Measurements from ENCODE around the gene BMS1. TPM values are rescaled to one million over a fixed set of nuclear protein-coding genes. Genes with fewer than 3 reads are reported as not detected.

BMS1 gene
- total RNA-seq, 1 donor = 21.2 TPM

DNA sequence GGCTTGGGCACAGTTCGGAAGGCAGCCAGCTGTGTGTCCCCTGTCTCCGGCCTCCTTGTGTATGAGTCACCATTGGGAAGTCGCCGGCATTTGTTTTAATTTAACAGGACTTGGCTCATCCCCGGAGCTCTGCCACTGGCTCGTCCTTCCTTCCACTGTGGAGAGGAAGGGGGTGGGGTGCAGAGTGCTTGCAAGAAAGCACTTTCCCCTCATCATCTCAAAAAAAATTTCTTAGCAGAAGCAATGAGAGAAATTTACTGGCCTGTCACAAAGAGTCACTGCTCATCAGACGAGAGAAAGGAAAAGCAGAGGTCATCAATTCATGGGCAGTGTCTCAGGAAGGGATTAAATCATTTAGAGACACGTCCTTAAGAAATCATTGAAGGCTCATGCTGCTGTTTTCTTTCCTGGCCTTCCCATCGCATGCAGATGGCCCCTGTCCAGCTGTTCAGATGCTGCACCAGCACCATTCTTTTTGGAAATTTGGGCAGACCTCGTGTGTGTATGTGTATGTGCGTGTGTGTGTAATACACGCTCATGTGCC lies 93.3 kb downstream of the BMS1 start:
- peak; percentile 21 for DNase-seq (ENCODE audit: low read depth)
- TF ChIP-seq, protein P1, sequence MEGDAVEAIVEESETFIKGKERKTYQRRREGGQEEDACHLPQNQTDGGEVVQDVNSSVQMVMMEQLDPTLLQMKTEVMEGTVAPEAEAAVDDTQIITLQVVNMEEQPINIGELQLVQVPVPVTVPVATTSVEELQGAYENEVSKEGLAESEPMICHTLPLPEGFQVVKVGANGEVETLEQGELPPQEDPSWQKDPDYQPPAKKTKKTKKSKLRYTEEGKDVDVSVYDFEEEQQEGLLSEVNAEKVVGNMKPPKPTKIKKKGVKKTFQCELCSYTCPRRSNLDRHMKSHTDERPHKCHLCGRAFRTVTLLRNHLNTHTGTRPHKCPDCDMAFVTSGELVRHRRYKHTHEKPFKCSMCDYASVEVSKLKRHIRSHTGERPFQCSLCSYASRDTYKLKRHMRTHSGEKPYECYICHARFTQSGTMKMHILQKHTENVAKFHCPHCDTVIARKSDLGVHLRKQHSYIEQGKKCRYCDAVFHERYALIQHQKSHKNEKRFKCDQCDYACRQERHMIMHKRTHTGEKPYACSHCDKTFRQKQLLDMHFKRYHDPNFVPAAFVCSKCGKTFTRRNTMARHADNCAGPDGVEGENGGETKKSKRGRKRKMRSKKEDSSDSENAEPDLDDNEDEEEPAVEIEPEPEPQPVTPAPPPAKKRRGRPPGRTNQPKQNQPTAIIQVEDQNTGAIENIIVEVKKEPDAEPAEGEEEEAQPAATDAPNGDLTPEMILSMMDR (IDR thresholded peaks at IDR 0.05; ENCODE audit: insufficient read depth, low read depth, low read length) = no peak
- no peak overlapping the region for H3K4me3 ChIP-seq (ENCODE audit: low read depth, low read length)

DNA sequence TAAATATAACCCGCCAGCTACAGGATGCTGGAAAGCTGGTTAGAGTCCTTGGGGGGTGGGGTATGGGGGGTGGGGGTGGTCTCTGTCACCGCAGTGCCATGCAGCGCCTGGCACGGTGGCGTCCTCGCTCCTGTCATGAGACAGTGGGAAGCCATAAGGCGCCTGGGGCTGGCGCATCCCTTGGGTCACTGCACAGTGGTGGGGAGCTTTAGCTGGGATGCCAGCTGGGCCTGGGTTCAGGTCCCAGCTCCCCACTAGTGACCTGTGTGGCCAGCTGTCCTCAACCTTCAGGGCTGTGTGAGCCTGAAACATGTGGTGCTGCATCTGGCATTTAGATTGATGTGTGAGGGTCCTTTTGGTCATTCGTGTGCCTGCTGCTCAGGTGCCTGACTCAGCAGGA lies 93.9 kb downstream of the BMS1 start:
- no peak overlapping the region for H3K4me3 ChIP-seq (ENCODE audit: low read depth, low read length)
- DNase-seq (ENCODE audit: low read depth) = no peak
- TF ChIP-seq, protein P1 (IDR thresholded peaks at IDR 0.05; ENCODE audit: insufficient read depth, low read depth, low read length) = no peak

DNA sequence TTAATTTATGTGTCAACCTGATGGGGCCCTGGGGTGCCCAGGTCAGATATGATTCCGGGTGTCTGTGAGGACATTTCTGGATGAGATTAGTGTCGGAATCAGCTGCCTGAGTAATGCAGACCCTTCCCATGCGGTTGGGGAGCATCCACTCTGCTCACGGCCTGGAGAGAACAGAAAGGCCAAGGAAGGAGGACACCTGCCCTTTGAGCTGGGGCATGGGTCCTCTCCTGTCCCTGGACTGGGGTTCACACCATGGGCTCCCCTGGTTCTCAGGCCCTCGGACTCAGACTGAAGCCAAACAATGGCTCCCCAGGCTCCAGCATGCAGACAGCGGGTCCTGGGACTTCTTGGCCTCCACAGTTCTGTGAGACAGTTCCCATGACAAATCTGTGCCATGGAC lies 94.3 kb downstream of the BMS1 start:
- no peak for DNase-seq (ENCODE audit: low read depth)
- TF ChIP-seq, protein P1 (IDR thresholded peaks at IDR 0.05; ENCODE audit: insufficient read depth, low read depth, low read length) = no peak
- no peak overlapping the region for H3K4me3 ChIP-seq (ENCODE audit: low read depth, low read length)

DNA sequence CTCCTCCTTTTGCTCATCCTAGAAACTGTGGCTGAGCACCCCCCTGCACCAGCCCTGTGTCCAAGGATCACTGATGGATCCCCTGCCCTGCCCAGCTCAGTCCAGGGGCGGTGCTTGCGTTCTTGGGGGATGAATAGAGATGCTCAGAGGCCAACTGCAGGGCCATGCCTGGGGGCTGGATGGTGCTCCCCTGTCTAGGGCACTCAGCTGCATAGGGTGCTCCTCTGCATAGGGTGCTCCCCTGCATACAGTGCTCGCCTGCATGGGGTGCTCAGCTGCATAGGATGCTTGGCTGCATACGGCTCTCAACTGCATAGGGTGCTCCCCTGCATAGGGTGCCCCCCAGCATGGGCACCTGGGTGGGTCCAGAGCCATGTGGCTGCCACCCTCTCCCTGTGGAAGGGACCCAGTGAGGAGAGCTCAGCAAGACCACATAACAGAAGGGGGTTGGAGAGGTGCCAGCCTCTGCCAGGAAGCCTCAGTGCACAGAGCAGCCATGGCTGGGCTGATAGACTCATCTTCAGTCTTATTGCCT lies 95.0 kb downstream of the BMS1 start:
- TF ChIP-seq, protein P1 (IDR thresholded peaks at IDR 0.05; ENCODE audit: insufficient read depth, low read depth, low read length) = no peak
- no peak for DNase-seq (ENCODE audit: low read depth)
- no peak overlapping the region for H3K4me3 ChIP-seq (ENCODE audit: low read depth, low read length)

DNA sequence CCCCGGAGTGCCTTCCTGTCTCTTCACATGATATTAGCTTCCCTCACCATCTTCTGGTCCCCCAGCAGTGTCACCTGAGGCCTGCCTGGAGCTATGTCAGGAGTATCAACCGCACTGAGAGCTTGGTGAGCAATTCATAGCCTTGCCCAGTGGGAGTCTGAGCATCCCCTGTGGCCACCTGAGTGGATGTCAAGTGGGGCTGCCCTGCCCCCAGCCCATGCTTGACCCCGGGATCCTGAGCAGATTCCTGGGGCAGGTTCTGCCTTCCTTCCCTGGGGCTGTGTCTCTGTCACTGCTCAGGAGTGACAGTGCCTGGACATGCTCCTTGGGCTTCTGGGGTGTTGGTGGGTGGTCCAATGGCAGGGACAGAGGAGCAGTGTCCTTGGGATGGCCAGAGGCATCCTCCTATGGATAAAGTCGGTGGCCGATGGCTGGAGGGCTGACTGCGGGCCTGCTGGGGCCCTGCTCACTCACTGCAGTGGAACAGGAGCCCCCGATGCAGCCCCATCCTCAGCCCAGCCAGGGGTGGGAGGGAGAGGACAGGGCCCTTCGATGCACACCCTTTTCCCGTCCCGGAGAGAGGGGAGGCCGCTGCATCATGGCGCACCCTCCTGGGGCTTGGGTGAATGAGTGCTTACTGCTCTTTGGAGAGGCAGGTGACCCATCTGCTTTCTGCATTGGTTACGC lies 95.7 kb downstream of the BMS1 start:
- H3K4me3 ChIP-seq (ENCODE audit: low read depth, low read length) = no peak overlapping the region
- TF ChIP-seq, protein P1 (IDR thresholded peaks at IDR 0.05; ENCODE audit: insufficient read depth, low read depth, low read length) = no peak
- DNase-seq (ENCODE audit: low read depth) = no peak

DNA sequence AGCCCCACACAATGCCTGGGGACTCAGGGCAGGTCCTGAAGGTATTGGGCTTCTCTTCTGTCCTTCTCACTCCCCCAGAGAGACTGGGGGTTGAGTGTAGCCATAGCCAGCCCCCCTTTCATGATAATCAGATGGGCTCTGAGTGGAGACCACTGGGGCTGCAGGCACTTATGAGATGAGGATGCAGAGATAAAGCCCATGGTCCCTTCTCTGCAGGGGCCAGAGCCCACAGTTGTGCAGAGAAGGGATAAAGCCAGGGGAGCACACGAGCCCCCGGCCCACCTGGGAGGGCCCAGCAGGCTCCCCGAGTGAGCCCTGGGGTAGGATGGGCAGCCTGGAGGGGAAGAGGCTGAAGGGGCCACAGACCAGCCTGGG lies 96.2 kb downstream of the BMS1 start:
- no peak overlapping the region for H3K4me3 ChIP-seq (ENCODE audit: low read depth, low read length)
- DNase-seq (ENCODE audit: low read depth) = no peak
- TF ChIP-seq, protein P1 (IDR thresholded peaks at IDR 0.05; ENCODE audit: insufficient read depth, low read depth, low read length) = no peak

Measured in fibroblast of villous mesenchyme (primary cell).